Upper lobe of right lung (tissue), 1 donor: ENCODE measurements around the gene ABO. TPM values are rescaled to one million over a fixed set of nuclear protein-coding genes. Genes with fewer than 3 reads are reported as not detected.
"Not testable (repeated sequence)": the region's sequence is repeated elsewhere in the genome, so short reads cannot be mapped to it uniquely, and the experiment has no call there.

Experiments used
- ATAC-seq: fragments of 200-7000 bp; cut with Tn5 transposase; one replicate; pipeline ENCODE4 v1.9.1; 2020; ENCODE audit warnings: mild to moderate bottlenecking, moderate library complexity
- DNase-seq: peaks from one replicate; pipeline ENCODE4 v3.0.0-alpha.2; 2020
- H3K27ac ChIP-seq: fragments of 200-600 bp; one replicate; pipeline ENCODE4 v1.8.0; 2022
- H3K27me3 ChIP-seq: fragments of 200-600 bp; one replicate; pipeline ENCODE4 v1.8.0; 2022; ENCODE audit warnings: mild to moderate bottlenecking
- H3K36me3 ChIP-seq: fragments of 200-600 bp; one replicate; pipeline ENCODE4 v1.8.0; 2022
- H3K4me1 ChIP-seq: fragments of 200-600 bp; one replicate; pipeline ENCODE4 v1.8.0; 2022
- H3K4me3 ChIP-seq: fragments of 200-600 bp; one replicate; pipeline ENCODE4 v1.8.0; 2022; ENCODE audit warnings: mild to moderate bottlenecking
- H3K9me3 ChIP-seq: fragments of 200-600 bp; one replicate; pipeline ENCODE4 v1.8.0; 2022
- intact Hi-C: fragments of 100-400 bp; cut with DNase I; formaldehyde crosslinking; loops from one replicate; pipeline ENCODE4 v1.11.0; 2022
- total RNA-seq: library from RNA; stranded (reverse); fragmentation: NEBNext Ultra II Directional; extraction: Animal tissue kit (Norgen Biotek cat#: 25700); gene quantifications from one replicate; pipeline ENCODE4 v1.2.1, GENCODE V29; 2021
- TF ChIP-seq, protein P1 (sequence below): fragments of 200-600 bp; IDR thresholded peaks from one replicate; pipeline ENCODE4 v1.8.0; 2022; ENCODE audit warnings: antibody characterized with exemption
- donor health status: DM: no; HTN: yes; CAD: no; lungs with severe emphysema.

ABO gene
- total RNA-seq, 1 donor from 2014 or later = 16.8 TPM

DNA sequence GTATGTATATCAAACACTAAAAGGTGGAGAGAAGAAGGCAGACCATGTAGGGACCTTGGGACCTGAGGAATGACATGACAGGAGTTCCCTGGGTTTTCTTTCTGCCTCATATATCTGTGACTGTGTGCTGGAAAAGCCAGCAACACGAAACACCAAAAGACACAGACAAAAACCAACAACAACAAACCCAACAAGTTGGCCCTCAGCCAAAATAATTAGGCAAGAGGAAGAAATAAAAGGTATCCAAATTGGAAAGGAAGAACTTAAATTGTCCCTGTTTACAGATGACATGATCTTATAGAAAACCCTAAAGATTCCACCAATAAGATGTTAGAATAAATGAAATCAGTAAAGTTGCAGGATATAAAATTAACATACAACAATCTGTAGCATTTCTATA lies 21.7 kb downstream of the ABO start:
- no peak overlapping the region for H3K4me3 ChIP-seq
- peaks cover 11% of the 10 kb centered on the region for H3K4me1 ChIP-seq
- H3K36me3 ChIP-seq = no peaks in the 10 kb centered on the region
- TF ChIP-seq, protein P1, sequence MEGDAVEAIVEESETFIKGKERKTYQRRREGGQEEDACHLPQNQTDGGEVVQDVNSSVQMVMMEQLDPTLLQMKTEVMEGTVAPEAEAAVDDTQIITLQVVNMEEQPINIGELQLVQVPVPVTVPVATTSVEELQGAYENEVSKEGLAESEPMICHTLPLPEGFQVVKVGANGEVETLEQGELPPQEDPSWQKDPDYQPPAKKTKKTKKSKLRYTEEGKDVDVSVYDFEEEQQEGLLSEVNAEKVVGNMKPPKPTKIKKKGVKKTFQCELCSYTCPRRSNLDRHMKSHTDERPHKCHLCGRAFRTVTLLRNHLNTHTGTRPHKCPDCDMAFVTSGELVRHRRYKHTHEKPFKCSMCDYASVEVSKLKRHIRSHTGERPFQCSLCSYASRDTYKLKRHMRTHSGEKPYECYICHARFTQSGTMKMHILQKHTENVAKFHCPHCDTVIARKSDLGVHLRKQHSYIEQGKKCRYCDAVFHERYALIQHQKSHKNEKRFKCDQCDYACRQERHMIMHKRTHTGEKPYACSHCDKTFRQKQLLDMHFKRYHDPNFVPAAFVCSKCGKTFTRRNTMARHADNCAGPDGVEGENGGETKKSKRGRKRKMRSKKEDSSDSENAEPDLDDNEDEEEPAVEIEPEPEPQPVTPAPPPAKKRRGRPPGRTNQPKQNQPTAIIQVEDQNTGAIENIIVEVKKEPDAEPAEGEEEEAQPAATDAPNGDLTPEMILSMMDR = no peak
- DNase-seq (no peak), ATAC-seq (no peak)
- intact Hi-C loops = no loop called here
- H3K27me3 ChIP-seq = no peaks in the 10 kb centered on the region
- peak overlapping the region; percentile 70 for H3K27ac ChIP-seq
- no peaks in the 10 kb centered on the region for H3K9me3 ChIP-seq

DNA sequence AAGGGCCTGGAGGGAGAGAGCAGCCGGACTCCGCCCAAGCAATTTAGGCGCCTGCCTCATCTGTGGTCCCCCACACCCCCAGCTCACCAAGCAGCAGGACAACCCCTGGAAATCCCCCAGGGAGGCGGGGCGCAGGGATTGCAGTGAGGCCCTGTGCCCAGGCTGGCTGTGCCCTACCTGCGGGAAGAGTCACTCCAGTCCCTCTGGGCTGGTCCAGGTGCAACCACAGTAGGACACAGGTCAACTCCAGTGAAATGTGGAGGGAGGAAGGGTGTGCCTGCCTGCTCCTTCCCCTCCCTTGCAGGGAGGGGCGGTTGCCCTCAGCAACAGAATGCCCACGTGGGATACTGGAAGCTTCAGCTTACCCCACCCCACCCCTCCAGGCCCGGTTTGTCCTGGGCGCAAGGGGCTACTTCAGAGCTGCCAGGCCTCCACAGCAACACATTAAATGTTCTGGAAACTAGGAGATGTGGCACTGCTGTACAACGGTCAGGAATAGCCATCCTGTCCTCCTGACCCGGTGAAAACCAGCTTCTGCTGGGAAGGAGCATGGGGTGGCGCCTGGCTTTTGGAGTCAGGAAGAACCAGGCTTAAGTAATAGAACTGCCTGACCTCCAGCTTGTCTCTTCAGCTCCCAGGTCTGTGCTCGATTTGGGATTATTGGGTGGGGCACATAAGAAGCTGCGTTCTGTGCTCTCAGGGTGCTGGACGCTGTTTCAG lies 22.5 kb downstream of the ABO start:
- H3K4me1 ChIP-seq = peaks cover 11% of the 10 kb centered on the region
- intact Hi-C loops = no loop called here
- TF ChIP-seq, protein P1 = no peak
- ATAC-seq = peak; percentile 94
- no peaks in the 10 kb centered on the region for H3K9me3 ChIP-seq
- peak overlapping the region; percentile 40 for H3K4me3 ChIP-seq
- peak overlapping the region; percentile 78 for H3K27ac ChIP-seq
- peak; percentile 89 for DNase-seq
- H3K27me3 ChIP-seq = no peaks in the 10 kb centered on the region
- no peaks in the 10 kb centered on the region for H3K36me3 ChIP-seq

DNA sequence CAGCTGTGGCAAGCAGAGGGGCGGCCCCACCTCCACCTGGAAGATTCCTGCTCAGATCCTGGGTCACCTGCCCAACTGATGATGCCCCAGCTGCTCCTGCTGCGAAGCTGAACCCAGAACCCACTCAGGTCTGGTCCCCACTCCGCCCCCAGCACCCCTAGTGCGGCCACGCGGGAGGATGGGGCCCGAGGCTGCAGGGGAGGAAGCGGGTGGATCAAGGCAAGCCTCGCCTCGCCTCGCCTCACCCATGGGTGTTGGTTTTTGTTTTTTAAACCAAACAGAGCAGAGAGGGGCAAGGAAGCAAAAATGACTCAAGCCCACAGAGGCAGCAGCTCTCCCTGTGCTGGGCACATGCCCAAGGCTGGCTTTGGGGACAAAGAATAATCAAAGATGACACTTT lies 23.2 kb downstream of the ABO start:
- TF ChIP-seq, protein P1 = no peak
- ATAC-seq (no peak), DNase-seq (peak; percentile 65)
- Histone ChIP-seq H3K4me1 (peaks cover 11% of the 10 kb centered on the region), H3K9me3 (no peaks in the 10 kb centered on the region), H3K27me3 (no peaks in the 10 kb centered on the region), H3K4me3 (peak overlapping the region; percentile 40), H3K36me3 (no peaks in the 10 kb centered on the region), H3K27ac (peak overlapping the region; percentile 78)
- intact Hi-C loops = no loop called here

DNA sequence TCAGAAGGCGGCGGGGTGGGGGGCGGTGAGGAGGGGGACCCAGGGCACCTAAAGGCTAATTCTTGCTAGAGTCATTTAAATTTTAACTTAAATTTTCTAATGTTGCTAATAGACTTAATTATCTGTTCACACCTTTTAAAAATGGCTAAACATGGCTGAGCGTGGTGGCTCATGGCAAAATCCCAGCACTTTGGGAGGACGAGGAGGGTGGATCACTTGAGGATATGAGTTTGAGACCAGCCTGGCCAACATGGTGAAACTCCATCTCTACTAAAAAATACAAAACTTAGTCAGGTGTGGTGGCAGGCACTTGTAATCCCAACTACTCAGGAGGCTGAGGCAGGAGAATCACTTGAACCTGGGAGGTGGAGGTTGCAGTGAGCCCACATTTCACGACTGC lies 23.8 kb downstream of the ABO start:
- intact Hi-C loops, H3K9me3 ChIP-seq, DNase-seq, H3K27me3 ChIP-seq, H3K36me3 ChIP-seq, H3K4me3 ChIP-seq, ATAC-seq: not testable (repeated sequence)
- Histone ChIP-seq H3K4me1 (peaks cover 11% of the 10 kb centered on the region), H3K27ac (peak overlapping the region; percentile 78)

DNA sequence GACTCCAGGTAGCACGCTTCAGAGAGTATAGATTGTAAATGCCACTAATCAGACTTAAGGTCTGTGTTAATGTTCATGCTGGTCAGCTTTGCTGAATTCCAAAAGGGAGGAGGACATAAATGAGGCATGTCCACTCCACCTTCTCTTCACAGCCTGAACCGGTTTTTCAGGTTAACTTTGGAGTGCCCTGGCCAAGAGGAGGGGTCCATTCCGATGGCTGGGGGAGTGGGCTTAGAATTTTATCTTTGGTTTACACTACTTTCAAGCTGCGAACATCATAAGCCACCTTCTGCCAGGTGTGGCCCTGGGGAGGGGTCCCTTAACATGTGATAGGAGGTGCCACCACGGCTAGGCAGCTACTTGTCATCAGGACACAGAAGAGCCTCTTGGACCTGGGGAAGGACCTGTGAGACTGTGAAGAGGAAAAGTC lies 24.2 kb downstream of the ABO start:
- H3K27me3 ChIP-seq = no peaks in the 10 kb centered on the region
- H3K36me3 ChIP-seq = no peaks in the 10 kb centered on the region
- H3K4me1 ChIP-seq = peaks cover 11% of the 10 kb centered on the region
- no peak overlapping the region for H3K4me3 ChIP-seq
- peak overlapping the region; percentile 78 for H3K27ac ChIP-seq
- DNase-seq (peak; percentile 69), ATAC-seq (peak; percentile 28)
- TF ChIP-seq, protein P1 = no peak
- intact Hi-C loops = no loop called here
- H3K9me3 ChIP-seq = no peaks in the 10 kb centered on the region

DNA sequence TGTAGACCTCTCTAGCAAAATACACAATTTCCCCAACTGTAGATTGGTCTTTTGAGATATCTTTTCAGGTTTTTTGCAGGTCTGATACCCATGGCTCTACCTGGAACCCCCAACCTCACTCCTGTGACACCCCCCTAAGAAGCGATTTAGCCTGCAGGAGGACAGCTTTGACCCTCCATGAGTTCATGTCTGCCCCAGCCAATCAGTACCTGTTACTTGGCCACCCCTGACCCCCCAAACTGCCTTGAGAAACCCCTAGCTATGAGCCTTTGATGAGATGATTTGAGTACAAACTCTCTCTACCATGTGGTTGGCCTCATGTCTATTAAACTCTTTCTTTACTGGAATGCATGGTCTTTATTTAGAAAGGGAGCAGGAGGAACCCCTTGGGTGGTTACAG lies 25.7 kb downstream of the ABO start:
- intact Hi-C loops = no loop called here
- no peak overlapping the region for H3K27ac ChIP-seq
- H3K9me3 ChIP-seq = no peaks in the 10 kb centered on the region
- DNase-seq (no peak), ATAC-seq (no peak)
- H3K4me3 ChIP-seq = no peak overlapping the region
- H3K4me1 ChIP-seq = peaks cover 11% of the 10 kb centered on the region
- no peaks in the 10 kb centered on the region for H3K36me3 ChIP-seq
- TF ChIP-seq, protein P1 = no peak
- no peaks in the 10 kb centered on the region for H3K27me3 ChIP-seq
